GM19455 (cell line): Measurements from ENCODE around the gene LYVE1.

Experiments used
- ATAC-seq: cut with Tn5 transposase; IDR thresholded peaks from one replicate; pipeline ENCODE4 v1.9.1; 2021; ENCODE audit not compliant: unreplicated experiment

LYVE1 gene

GRCh38 chr11:10561043-10561818 is 7.2 kb downstream of the LYVE1 start:
- no peak for ATAC-seq

GRCh38 chr11:10558288-10558687 is 10.2 kb downstream of the LYVE1 start:
- ATAC-seq: no peak

- ATAC-seq: no peak
These were observed 11.9 kb downstream of the LYVE1 start for GRCh38 chr11:10556590-10556989.

- no peak for ATAC-seq
These were observed 16.6 kb downstream of the LYVE1 start for GRCh38 chr11:10551845-10552352.

- ATAC-seq: no peak
These were observed 17.2 kb downstream of the LYVE1 start for GRCh38 chr11:10551290-10551592.

- ATAC-seq: no peak
These were observed 17.8 kb downstream of the LYVE1 start for GRCh38 chr11:10550503-10551289.

GRCh38 chr11:10544491-10545465 is 23.7 kb downstream of the LYVE1 start:
- ATAC-seq: no peak

GRCh38 chr11:10543782-10544181 is 24.7 kb downstream of the LYVE1 start:
- ATAC-seq: no peak

- ATAC-seq: no peak
These were observed 25.7 kb downstream of the LYVE1 start for GRCh38 chr11:10542776-10543175.

- no peak for ATAC-seq
These were observed 26.9 kb downstream of the LYVE1 start for GRCh38 chr11:10541561-10541930.

- peak; percentile 98 for ATAC-seq
These were observed 27.4 kb downstream of the LYVE1 start, which contains the start of gene RNF141 for GRCh38 chr11:10540915-10541560. TSS of gene RNF141 (minus strand) at chr11:10541187. CDS start at chr11:10534158, 7,029 bp downstream.

- peak; percentile 35 for ATAC-seq
These were observed 27.9 kb downstream of the LYVE1 start for GRCh38 chr11:10540546-10540914.

- ATAC-seq: no peak
These were observed 29.1 kb downstream of the LYVE1 start for GRCh38 chr11:10539339-10539738.

- ATAC-seq: no peak
These were observed 29.5 kb downstream of the LYVE1 start for GRCh38 chr11:10538924-10539323.

GRCh38 chr11:10537600-10537999 is 30.9 kb downstream of the LYVE1 start:
- no peak for ATAC-seq

GRCh38 chr11:10534316-10534715 is 34.1 kb downstream of the LYVE1 start:
- no peak for ATAC-seq

GRCh38 chr11:10533323-10533722 is 35.1 kb downstream of the LYVE1 start:
- no peak for ATAC-seq

- no peak for ATAC-seq
These were observed 35.9 kb downstream of the LYVE1 start for GRCh38 chr11:10532526-10532925.

GRCh38 chr11:10529279-10529678 is 39.2 kb downstream of the LYVE1 start:
- no peak for ATAC-seq

- ATAC-seq: no peak
These were observed 40.3 kb downstream of the LYVE1 start for GRCh38 chr11:10528121-10528520.
